Esophagus squamous epithelium (tissue), 4 donors: ENCODE data around the gene TDRD10.

Experiments used
- POLR2A ChIP-seq, 4 donors: fragments of 450-650 bp; IDR thresholded peaks; one replicate each; pipeline ENCODE4 v1.6.1; 2017; ENCODE audit warnings: antibody characterized with exemption in 4 of 4, mild to moderate bottlenecking in 4 of 4, moderate library complexity in 3 of 4
- TF ChIP-seq, protein P1 (sequence below), 6 experiments: fragments of 450-650 bp in 4 of 6; fragments of 200-600 bp in 2 of 6; sonication (generic) in 2 of 6; IDR thresholded peaks; one replicate each; pipeline ENCODE4 v1.5.1; 2016 to 2019; ENCODE audit warnings: antibody characterized with exemption in 6 of 6, mild to moderate bottlenecking in 4 of 6, moderate library complexity in 4 of 6

DNA sequence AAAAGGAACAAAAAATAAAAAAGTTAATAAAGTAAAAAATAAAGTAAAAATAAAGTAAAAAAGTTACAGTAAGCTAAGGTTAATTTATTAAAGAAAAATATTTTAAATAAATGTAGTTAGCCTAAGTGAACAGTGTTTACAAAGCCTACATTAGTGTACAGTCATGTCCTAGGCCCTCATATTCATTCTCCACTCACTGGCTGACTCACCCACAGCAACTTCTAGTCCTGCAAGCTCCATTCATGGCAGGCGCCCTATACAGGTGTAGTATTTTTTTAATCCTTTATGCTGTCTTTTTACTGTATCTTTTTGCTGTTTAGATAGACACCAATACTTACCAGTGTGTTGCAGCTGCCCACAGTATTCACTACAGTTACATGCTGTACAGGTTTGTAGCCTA is 93.6 kb downstream of the TDRD10 start:
- TF ChIP-seq, protein P1, sequence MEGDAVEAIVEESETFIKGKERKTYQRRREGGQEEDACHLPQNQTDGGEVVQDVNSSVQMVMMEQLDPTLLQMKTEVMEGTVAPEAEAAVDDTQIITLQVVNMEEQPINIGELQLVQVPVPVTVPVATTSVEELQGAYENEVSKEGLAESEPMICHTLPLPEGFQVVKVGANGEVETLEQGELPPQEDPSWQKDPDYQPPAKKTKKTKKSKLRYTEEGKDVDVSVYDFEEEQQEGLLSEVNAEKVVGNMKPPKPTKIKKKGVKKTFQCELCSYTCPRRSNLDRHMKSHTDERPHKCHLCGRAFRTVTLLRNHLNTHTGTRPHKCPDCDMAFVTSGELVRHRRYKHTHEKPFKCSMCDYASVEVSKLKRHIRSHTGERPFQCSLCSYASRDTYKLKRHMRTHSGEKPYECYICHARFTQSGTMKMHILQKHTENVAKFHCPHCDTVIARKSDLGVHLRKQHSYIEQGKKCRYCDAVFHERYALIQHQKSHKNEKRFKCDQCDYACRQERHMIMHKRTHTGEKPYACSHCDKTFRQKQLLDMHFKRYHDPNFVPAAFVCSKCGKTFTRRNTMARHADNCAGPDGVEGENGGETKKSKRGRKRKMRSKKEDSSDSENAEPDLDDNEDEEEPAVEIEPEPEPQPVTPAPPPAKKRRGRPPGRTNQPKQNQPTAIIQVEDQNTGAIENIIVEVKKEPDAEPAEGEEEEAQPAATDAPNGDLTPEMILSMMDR (IDR thresholded peaks at IDR 0.05): no peak
- TF ChIP-seq POLR2A (IDR thresholded peaks at IDR 0.05): no peak
